ENCODE results near the gene TYRP1. TPM values are rescaled to one million over a fixed set of nuclear protein-coding genes. Genes with fewer than 3 reads are reported as not detected.

Gene TYRP1
- total RNA-seq, 2 donors from 2014 or later: not detected

DNA sequence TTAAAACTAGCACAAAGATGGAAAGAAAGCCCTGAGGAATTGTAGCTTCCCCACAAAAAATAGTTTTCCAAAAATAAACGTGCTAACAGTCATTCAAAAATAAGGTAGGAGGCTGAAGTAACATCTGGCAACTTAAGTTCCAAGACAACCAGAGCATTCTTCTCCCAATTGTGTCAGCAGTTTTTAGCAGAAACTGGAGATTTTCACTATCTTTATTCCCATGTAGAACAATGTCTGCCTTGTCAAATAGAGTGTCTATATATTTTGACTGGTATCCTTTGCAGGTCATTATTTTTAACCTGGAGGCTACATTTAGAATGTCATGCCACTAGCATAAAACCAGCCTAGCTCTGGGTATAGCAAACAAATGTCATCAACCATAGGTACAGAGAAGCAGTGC lies 10.8 kb downstream of the TYRP1 start:
- H3K27ac Mint-ChIP-seq: no peak overlapping the region
- no peaks in the 10 kb centered on the region for H3K27me3 Mint-ChIP-seq
- peaks cover 18% of the 10 kb centered on the region for H3K9me3 Mint-ChIP-seq
- H3K4me3 Mint-ChIP-seq: no peak overlapping the region
- ATAC-seq (replicated peaks): no peak
- no peaks in the 10 kb centered on the region for H3K4me1 Mint-ChIP-seq
- no peaks in the 10 kb centered on the region for H3K36me3 Mint-ChIP-seq (ENCODE audit: low read depth)

DNA sequence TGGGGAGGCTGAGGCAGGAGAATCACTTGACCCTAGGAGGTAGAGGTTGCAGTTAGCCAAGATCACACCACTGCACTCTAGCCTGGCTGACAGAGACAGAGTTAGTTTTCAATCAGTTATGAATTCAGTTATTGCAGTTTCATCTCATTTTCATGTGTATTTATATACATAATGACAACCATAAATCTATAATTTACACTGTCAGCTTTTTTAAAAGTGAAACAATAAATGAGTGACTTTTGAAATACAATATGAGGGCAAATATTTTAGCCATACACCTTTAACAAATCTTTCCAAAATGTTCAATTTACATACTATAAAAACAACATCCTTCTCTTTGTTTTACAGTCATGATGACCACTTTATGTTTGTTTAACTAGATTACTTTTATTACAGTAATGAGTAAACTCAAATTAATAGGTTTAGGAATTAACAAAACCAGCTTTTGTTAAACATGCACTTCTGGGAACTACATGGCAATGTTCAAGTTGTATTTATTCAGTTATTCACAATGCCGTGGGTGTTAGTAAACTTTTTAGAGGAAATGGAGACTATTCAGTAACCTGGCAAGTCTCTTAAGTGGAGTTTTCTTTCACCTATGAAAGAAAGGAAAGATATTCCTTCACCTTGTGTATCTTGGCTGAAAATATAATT lies 12.7 kb downstream of the TYRP1 start:
- H3K36me3 Mint-ChIP-seq (ENCODE audit: low read depth): no peaks in the 10 kb centered on the region
- H3K4me1 Mint-ChIP-seq: no peaks in the 10 kb centered on the region
- H3K27ac Mint-ChIP-seq: no peak overlapping the region
- H3K4me3 Mint-ChIP-seq: no peak overlapping the region
- peaks cover 18% of the 10 kb centered on the region for H3K9me3 Mint-ChIP-seq
- ATAC-seq (replicated peaks): no peak
- no peaks in the 10 kb centered on the region for H3K27me3 Mint-ChIP-seq

DNA sequence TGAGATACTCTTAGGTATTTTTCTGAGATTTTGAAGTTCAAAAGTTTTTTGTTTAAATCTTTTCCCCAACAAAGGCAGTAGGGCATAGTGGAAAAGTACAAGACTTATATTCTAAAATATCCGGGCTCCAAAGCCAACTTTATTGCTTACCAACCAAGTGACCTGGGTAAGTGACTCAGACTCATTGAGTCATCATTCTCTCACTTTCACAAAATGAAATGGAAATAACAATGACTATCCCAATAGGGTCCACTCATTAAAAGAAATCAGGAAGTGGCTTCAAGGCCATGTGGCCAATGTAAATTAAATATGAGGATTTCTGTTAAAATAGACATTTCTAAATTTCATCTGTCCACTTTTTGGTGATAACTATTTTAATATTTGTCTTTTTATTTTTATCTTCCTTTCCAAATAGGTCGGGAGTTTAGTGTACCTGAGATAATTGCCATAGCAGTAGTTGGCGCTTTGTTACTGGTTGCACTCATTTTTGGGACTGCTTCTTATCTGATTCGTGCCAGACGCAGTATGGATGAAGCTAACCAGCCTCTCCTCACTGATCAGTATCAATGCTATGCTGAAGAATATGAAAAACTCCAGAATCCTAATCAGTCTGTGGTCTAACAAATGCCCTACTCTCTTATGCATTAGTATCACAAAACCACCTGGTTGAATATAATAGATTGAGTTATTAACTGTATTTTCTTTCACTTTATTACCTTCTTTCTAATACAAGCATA lies 15.5 kb downstream of the TYRP1 start:
- Mint-ChIP-seq H3K36me3 (ENCODE audit: low read depth) (no peaks in the 10 kb centered on the region), H3K27ac (no peak overlapping the region), H3K4me1 (no peaks in the 10 kb centered on the region), H3K9me3 (peaks cover 17% of the 10 kb centered on the region), H3K27me3 (no peaks in the 10 kb centered on the region), H3K4me3 (no peak overlapping the region)
- ATAC-seq (replicated peaks): no peak

DNA sequence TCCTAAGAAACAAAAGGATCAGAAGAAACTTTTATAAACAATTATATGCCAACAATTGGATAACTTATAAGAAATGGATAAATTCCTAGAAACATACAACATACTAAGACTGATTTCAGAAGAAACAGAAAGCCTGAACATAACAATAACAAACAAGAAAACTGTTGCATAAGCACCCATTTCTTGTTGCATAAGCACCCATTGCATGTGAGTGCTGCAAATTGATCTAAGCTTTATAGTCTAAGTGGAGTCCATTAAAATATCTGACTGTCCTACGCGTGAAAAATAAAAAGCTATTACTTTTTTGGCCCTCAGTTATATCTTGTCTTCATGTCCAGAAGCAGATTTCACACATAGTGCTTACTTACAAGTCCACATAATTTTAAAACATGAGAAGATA lies 19.3 kb downstream of the TYRP1 start:
- H3K4me3 Mint-ChIP-seq: no peak overlapping the region
- no peaks in the 10 kb centered on the region for H3K36me3 Mint-ChIP-seq (ENCODE audit: low read depth)
- no peaks in the 10 kb centered on the region for H3K4me1 Mint-ChIP-seq
- no peak overlapping the region for H3K27ac Mint-ChIP-seq
- ATAC-seq (replicated peaks): no peak
- peaks cover 21% of the 10 kb centered on the region for H3K9me3 Mint-ChIP-seq
- no peaks in the 10 kb centered on the region for H3K27me3 Mint-ChIP-seq

DNA sequence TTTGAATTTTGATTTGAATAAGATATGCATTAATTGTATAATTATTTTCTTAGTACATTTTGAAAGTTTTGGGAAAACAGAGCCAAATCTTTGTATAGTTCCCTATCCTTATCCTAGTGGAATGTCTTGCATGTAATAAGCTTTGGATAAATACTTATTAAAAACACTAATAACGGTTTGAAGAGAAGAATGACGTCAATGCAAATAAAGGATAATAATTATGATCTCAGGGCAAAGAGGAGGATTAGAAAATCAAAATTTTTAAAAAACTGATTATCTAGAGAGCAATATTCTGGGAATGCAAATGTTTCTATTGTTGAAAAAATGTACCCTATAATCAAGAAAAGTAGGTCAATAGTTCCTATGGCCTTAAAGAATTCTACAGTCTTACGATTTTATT lies 22.1 kb downstream of the TYRP1 start:
- Mint-ChIP-seq H3K4me3 (no peak overlapping the region), H3K27ac (no peak overlapping the region), H3K4me1 (no peaks in the 10 kb centered on the region)

DNA sequence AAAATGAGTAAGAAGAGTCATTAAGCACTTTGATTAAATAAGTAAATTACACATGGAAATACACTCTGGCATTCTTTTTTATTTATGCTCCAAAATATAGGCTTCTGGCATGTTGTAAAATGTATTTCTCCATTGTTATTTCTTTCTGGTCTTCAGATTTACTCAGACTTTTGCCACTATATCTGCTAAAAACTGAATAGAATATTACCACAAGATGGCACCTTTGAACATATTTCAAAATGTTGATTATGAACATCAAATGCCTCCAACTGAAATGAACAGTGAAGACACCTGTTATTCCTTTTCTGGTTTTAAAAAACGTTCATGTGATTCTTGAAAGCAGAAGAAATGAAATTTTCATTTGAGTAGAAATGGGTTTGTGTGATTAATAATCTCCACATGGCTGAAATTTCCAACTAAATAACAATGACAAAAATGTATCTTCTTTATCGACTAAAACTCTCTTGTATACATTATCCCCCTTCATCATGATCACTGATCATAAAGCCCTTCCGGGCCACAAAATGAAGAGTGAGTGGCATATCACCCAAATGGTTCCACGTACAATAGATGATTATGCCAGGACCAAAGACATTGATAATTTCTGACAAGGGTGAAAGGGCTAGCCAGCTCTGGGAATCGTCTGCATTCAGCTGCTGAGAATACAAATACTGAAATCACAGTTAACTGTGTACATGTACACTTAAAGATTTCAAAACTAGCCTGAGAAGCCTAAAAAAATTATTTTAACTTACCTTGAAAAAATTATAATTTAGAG lies 23.8 kb downstream of the TYRP1 start:
- no peaks in the 10 kb centered on the region for H3K27me3 Mint-ChIP-seq
- peaks cover 33% of the 10 kb centered on the region for H3K9me3 Mint-ChIP-seq
- no peak overlapping the region for H3K27ac Mint-ChIP-seq
- no peak overlapping the region for H3K4me3 Mint-ChIP-seq
- H3K4me1 Mint-ChIP-seq: no peaks in the 10 kb centered on the region
- H3K36me3 Mint-ChIP-seq (ENCODE audit: low read depth): no peaks in the 10 kb centered on the region
- ATAC-seq (replicated peaks): no peak

More for the DNA sequence above, 22.1 kb downstream of the TYRP1 start:
- Mint-ChIP-seq H3K27me3 (no peaks in the 10 kb centered on the region), H3K9me3 (peaks cover 21% of the 10 kb centered on the region), H3K36me3 (ENCODE audit: low read depth) (no peaks in the 10 kb centered on the region)
- ATAC-seq (replicated peaks): no peak

DNA sequence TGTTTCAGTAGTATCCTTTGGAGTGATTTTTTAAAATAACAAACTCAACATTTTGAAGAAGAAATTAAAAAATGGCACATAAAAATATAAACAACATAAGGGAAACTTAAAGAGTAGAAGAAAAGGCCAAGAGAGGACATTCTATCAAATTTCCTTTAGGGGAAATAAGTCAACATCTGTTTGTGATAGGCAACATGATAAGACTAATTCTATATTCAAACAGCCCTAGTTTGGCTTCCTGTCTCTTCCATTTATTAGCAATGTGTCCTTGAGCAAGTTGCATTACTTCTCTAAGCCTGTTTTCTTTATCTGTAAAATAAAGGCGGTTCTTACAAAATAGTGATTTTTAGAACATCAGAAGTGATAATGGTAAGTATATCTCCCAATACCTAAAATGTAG lies 24.7 kb downstream of the TYRP1 start:
- Mint-ChIP-seq H3K27ac (no peak overlapping the region), H3K9me3 (peaks cover 39% of the 10 kb centered on the region), H3K4me1 (no peaks in the 10 kb centered on the region), H3K4me3 (no peak overlapping the region), H3K36me3 (ENCODE audit: low read depth) (no peaks in the 10 kb centered on the region), H3K27me3 (no peaks in the 10 kb centered on the region)
- no peak for ATAC-seq (replicated peaks)

DNA sequence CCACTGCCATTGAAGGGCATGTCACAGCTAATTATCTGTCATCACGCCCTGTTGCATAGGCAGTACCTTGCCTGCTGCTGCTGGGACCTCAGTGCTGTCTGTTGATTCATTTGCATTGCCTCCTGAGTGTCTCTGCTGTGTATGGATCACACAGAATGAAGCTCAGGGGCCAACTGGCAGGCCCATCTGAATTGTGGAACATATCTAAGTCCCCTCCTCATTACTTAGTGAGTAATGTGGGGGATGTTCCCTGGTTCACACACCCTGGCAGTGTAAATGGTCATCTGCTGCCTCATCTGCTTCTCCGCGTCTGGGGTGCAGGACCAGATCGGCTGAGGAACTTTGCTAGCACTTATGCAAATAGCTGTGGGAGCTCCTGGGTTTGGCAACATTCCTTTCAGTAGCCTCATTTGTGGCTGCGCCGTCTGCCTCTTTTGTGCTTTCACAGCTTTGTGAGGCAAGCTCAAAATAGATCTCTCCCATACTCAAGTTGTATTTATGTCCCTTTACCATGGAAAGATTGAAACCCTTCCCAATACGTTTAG lies 25.4 kb downstream of the TYRP1 start:
- Mint-ChIP-seq H3K27ac (no peak overlapping the region), H3K27me3 (no peaks in the 10 kb centered on the region), H3K9me3 (peaks cover 39% of the 10 kb centered on the region), H3K36me3 (ENCODE audit: low read depth) (no peaks in the 10 kb centered on the region), H3K4me3 (no peak overlapping the region), H3K4me1 (no peaks in the 10 kb centered on the region)
- no peak for ATAC-seq (replicated peaks)

DNA sequence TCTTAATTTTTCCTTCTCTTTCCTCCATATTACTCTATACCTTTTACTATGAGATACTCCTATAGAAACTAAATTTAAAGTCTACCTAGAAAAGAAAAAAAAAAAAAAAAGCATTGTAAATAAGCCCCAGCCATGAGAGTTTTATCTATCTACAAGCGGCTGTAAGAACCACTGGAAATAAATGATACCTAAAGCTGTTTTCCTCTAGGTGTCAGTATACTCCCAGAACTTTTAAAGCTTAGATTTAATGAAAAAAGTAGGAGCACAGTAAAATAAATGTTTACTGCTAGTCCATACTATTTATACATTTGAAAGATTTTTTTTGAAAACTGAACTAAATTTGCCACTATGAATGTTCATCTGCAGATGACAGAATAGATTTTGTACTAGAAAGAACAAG lies 26.2 kb downstream of the TYRP1 start:
- no peaks in the 10 kb centered on the region for H3K27me3 Mint-ChIP-seq
- no peak for ATAC-seq (replicated peaks)

DNA sequence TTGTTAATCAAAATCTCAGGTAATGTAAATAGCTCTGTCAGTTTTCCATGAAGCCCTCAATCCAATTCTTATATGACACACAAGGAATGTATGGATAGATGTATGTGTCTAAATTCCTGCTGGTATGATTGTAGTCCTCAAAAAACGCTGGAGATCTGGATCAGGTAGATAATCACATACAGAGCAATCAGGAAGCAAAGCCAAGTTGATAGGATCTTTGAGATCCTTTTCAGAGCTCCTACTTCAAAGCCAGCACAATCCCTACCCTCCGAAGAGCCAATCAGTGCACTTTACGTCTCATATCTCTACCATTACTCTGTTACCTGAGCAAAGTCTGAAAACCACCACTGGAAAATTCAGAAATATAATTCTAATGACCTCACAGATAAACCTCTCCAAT lies 27.4 kb downstream of the TYRP1 start:
- ATAC-seq (replicated peaks): no peak
- no peaks in the 10 kb centered on the region for H3K4me1 Mint-ChIP-seq
- peaks cover 41% of the 10 kb centered on the region for H3K9me3 Mint-ChIP-seq
- no peaks in the 10 kb centered on the region for H3K27me3 Mint-ChIP-seq
- H3K27ac Mint-ChIP-seq: no peak overlapping the region
- H3K4me3 Mint-ChIP-seq: no peak overlapping the region
- no peaks in the 10 kb centered on the region for H3K36me3 Mint-ChIP-seq (ENCODE audit: low read depth)

More for the DNA sequence above, 26.2 kb downstream of the TYRP1 start:
- no peak overlapping the region for H3K4me3 Mint-ChIP-seq
- no peaks in the 10 kb centered on the region for H3K36me3 Mint-ChIP-seq (ENCODE audit: low read depth)
- H3K27ac Mint-ChIP-seq: no peak overlapping the region
- H3K9me3 Mint-ChIP-seq: peaks cover 45% of the 10 kb centered on the region
- no peaks in the 10 kb centered on the region for H3K4me1 Mint-ChIP-seq

DNA sequence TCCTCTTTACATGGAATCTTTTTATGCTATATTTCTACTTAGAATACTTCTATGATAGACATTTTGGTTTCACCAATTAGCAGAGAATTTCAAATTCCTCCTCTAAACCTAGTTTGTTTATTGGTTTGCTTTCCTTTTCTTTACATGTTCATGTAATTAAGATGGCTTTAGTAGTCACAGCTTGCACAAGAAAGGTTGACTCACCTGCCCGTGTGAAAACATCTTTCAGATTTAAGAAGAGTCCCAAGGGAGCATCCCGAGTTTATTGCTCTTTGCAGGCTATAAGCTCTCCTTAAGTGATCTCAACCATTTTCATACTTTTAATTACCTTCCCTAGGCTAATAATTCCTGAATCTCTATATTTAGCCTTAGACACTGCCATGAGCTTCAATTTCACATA lies 28.9 kb downstream of the TYRP1 start:
- Mint-ChIP-seq H3K4me1 (no peaks in the 10 kb centered on the region), H3K36me3 (ENCODE audit: low read depth) (no peaks in the 10 kb centered on the region), H3K27me3 (no peaks in the 10 kb centered on the region), H3K9me3 (peaks cover 36% of the 10 kb centered on the region), H3K4me3 (no peak overlapping the region), H3K27ac (no peak overlapping the region)
- no peak for ATAC-seq (replicated peaks)

DNA sequence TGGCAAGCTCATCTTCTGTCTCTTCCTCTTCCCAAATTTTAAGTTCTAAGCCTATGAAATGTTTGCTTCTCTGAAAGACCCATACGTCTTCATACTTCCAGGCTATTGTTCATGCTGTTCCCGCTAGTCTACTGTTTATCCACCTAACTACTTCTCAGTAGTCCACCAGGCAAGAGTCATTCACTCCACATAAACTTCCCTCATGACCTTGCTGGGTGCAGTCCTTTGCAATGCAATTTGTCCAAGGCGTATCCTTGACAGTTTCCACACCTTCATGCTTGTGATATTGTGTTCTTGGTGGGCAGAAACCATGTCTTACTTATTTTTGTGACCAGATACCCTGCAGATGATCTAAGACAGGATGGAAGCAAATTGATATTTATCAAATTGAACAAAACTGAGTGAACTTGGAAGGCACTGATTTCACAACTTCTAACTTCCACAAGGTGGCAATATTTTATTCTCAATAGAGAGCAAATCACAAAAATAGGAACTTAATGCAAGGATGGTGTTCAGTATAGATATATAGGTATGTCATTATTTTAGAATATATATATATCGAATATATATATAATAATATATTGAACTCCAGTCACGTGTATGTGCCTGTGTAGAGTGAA lies 30.3 kb downstream of the TYRP1 start:
- Mint-ChIP-seq H3K27ac (no peak overlapping the region), H3K4me1 (no peaks in the 10 kb centered on the region), H3K36me3 (ENCODE audit: low read depth) (no peaks in the 10 kb centered on the region), H3K9me3 (peaks cover 36% of the 10 kb centered on the region), H3K4me3 (no peak overlapping the region), H3K27me3 (no peaks in the 10 kb centered on the region)
- ATAC-seq (replicated peaks): no peak

DNA sequence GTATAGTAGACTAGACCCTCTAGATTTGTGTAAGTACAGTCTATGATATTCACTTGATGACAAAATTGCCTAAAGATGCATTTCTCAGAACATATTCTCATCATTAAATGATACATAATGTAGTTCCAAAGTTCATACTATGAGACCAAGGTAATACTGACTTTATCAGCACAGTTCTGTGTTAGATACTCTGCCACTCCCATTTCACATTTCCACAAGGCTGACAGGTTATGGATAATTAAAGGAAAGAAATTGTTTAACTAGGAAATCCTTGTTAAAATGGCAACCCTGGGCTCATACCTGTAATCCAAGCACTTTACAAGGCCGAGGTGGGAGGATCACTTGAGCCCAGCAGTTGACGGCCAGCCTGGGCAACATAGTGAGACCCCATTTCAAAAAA lies 33.6 kb downstream of the TYRP1 start:
- Mint-ChIP-seq H3K27ac (no peak overlapping the region), H3K36me3 (ENCODE audit: low read depth) (no peaks in the 10 kb centered on the region), H3K4me3 (no peak overlapping the region), H3K9me3 (peaks cover 28% of the 10 kb centered on the region), H3K27me3 (no peaks in the 10 kb centered on the region), H3K4me1 (no peaks in the 10 kb centered on the region)
- ATAC-seq (replicated peaks): no peak

DNA sequence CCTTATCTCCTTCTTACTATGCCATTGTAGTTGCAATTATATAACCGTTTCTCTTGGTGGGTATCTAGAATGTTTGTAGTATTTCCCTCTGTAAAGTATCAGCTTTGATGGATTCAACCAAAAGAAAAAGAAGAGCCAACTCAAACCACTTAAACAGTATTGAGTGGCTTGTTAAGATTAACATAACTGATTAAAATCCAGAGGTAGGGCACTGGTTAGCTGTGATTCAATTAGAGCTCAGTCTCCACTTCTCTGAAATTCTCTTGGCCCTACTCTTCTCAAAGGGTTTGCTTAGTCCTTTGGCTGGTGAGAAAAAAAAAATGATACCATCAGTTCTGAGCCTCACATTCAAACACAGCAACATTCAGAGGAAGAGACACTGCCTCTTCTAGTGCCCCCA lies 37.0 kb downstream of the TYRP1 start:
- Mint-ChIP-seq H3K4me3 (no peak overlapping the region), H3K9me3 (peaks cover 17% of the 10 kb centered on the region), H3K27ac (no peak overlapping the region), H3K27me3 (no peaks in the 10 kb centered on the region), H3K36me3 (ENCODE audit: low read depth) (no peaks in the 10 kb centered on the region), H3K4me1 (no peaks in the 10 kb centered on the region)
- ATAC-seq (replicated peaks): no peak
